GM21367 (cell line): ENCODE data around the gene NR0B2.
"Not testable (repeated sequence)": the region's sequence is repeated elsewhere in the genome, so short reads cannot be mapped to it uniquely, and the experiment has no call there.

ENCODE experiments used
- ATAC-seq: cut with Tn5 transposase; IDR thresholded peaks from one replicate; pipeline ENCODE4 v1.9.1; 2021; ENCODE audit not compliant: unreplicated experiment

The NR0B2 gene

GRCh38 chr1:26913754-26914619 is at the start of gene NR0B2:
Gene NR0B2, minus strand, starts transcription at chr1:26913975. Its CDS starts 35 bp downstream, at chr1:26913940.
- ATAC-seq, result no peak

GRCh38 chr1:26961826-26962225 is 48.1 kb upstream of the NR0B2 start:
- no peak for ATAC-seq

GRCh38 chr1:26960625-26960966 is 46.8 kb upstream of the NR0B2 start:
- no peak for ATAC-seq

- ATAC-seq, result no peak
Observed at GRCh38 chr1:26959722-26960624, 46.2 kb upstream of the NR0B2 start, which contains the start of gene KDF1. Gene KDF1, minus strand, starts transcription at chr1:26960468. Its CDS starts 8,088 bp downstream, at chr1:26952380.

GRCh38 chr1:26959270-26959669 is 45.5 kb upstream of the NR0B2 start:
- no peak for ATAC-seq

GRCh38 chr1:26957306-26957705 is 43.5 kb upstream of the NR0B2 start:
- no peak for ATAC-seq

- no peak for ATAC-seq
Observed at GRCh38 chr1:26956321-26956720, 42.5 kb upstream of the NR0B2 start.

GRCh38 chr1:26953374-26953773 is 39.6 kb upstream of the NR0B2 start:
- ATAC-seq, result no peak

- ATAC-seq, result no peak
Observed at GRCh38 chr1:26951821-26952497, 38.2 kb upstream of the NR0B2 start.

GRCh38 chr1:26951216-26951615 is 37.4 kb upstream of the NR0B2 start:
- no peak for ATAC-seq

- no peak for ATAC-seq
Observed at GRCh38 chr1:26950602-26951001, 36.8 kb upstream of the NR0B2 start.

GRCh38 chr1:26949926-26950319 is 36.1 kb upstream of the NR0B2 start:
- no peak for ATAC-seq

- ATAC-seq, result no peak
Observed at GRCh38 chr1:26949266-26949925, 35.6 kb upstream of the NR0B2 start.

GRCh38 chr1:26948725-26949057 is 34.9 kb upstream of the NR0B2 start:
- not testable (repeated sequence) for ATAC-seq

- ATAC-seq, result no peak
Observed at GRCh38 chr1:26946270-26946669, 32.5 kb upstream of the NR0B2 start.

GRCh38 chr1:26945728-26946127 is 32.0 kb upstream of the NR0B2 start:
- no peak for ATAC-seq

GRCh38 chr1:26945138-26945537 is 31.4 kb upstream of the NR0B2 start:
- ATAC-seq, result no peak

- ATAC-seq, result no peak
Observed at GRCh38 chr1:26942656-26943055, 28.9 kb upstream of the NR0B2 start.

GRCh38 chr1:26941311-26941710 is 27.5 kb upstream of the NR0B2 start:
- ATAC-seq, result no peak

- no peak for ATAC-seq
Observed at GRCh38 chr1:26938659-26939025, 24.9 kb upstream of the NR0B2 start.
